DOHH2 (cell line): Measurements from ENCODE around the gene COL11A2.

Experiments
- H3F3A ChIP-seq: fragments of 200-600 bp; sonication (generic), shearing (Covaris generic); 2 replicates; pipeline ENCODE4 v1.6.0; 2016; ENCODE audit warnings: antibody characterized with exemption, mild to moderate bottlenecking; ENCODE audit not compliant: control insufficient read depth, insufficient read depth
- H3K27ac ChIP-seq: fragments of 200-600 bp; sonication (generic); 2 replicates; pipeline ENCODE4 v1.5.1; 2014; ENCODE audit warnings: low read depth, mild to moderate bottlenecking, low read length, moderate library complexity
- H3K27me3 ChIP-seq: fragments of 200-600 bp; sonication (generic); 2 replicates; pipeline ENCODE4 v1.6.1; 2014; ENCODE audit warnings: mild to moderate bottlenecking, low read length, mixed read lengths; ENCODE audit not compliant: control insufficient read depth
- H3K36me3 ChIP-seq: fragments of 200-600 bp; sonication (generic); 2 replicates; pipeline ENCODE4 v1.6.1; 2014; ENCODE audit warnings: mild to moderate bottlenecking, low read length, moderate library complexity, mixed read lengths; ENCODE audit not compliant: control insufficient read depth
- H3K4me1 ChIP-seq: fragments of 200-600 bp; sonication (generic); 2 replicates; pipeline ENCODE4 v1.6.1; 2014; ENCODE audit warnings: mild to moderate bottlenecking, low read length, mixed read lengths; ENCODE audit not compliant: control insufficient read depth
- H3K4me2 ChIP-seq: fragments of 200-600 bp; sonication (generic); 2 replicates; pipeline ENCODE4 v1.6.0; 2014; ENCODE audit warnings: mild to moderate bottlenecking, low read length, moderate library complexity
- H3K4me3 ChIP-seq: fragments of 200-600 bp; sonication (generic); 2 replicates; pipeline ENCODE4 v1.5.1; 2014; ENCODE audit warnings: mild to moderate bottlenecking, low read length, mixed read lengths
- H3K79me2 ChIP-seq: fragments of 200-600 bp; sonication (generic); 2 replicates; pipeline ENCODE4 v1.6.1; 2014; ENCODE audit warnings: mild to moderate bottlenecking, low read length, mixed read lengths; ENCODE audit not compliant: control insufficient read depth
- H3K9me2 ChIP-seq: fragments of 200-600 bp; sonication (generic); replicated peaks from 2 replicates; pipeline ENCODE4 v1.6.1; 2014; ENCODE audit warnings: mild to moderate bottlenecking, low read length, mixed read lengths; ENCODE audit not compliant: control insufficient read depth
- H3K9me3 ChIP-seq: fragments of 200-600 bp; sonication (generic); 2 replicates; pipeline ENCODE4 v1.6.1; 2014; ENCODE audit warnings: antibody characterized with exemption, low read length, mixed read lengths; ENCODE audit not compliant: control insufficient read depth, insufficient read depth
- H4K20me1 ChIP-seq: fragments of 200-600 bp; sonication (generic); 2 replicates; pipeline ENCODE4 v1.6.0; 2014; ENCODE audit warnings: low read depth, mild to moderate bottlenecking, antibody characterized with exemption, low read length, moderate library complexity; ENCODE audit not compliant: control insufficient read depth, insufficient read depth
- CTCF ChIP-seq: fragments of 200-600 bp; sonication (generic); IDR thresholded peaks from one replicate; pipeline ENCODE4 v1.5.1; 2014; ENCODE audit warnings: antibody characterized with exemption, mild to moderate bottlenecking, low read depth, low read length; ENCODE audit not compliant: poor library complexity, severe bottlenecking
- EZH2phosphoT487 ChIP-seq: fragments of 200-600 bp; sonication (generic); IDR thresholded peaks from 2 replicates; pipeline ENCODE4 v1.6.1; 2017; ENCODE audit warnings: borderline replicate concordance, mild to moderate bottlenecking, antibody characterized with exemption, low read length, moderate library complexity, mixed read lengths

COL11A2 gene

GRCh38 chr6:33143113-33143770, 49.0 kb downstream of the COL11A2 start:
- Histone ChIP-seq H3F3A (no peaks in the 10 kb centered on the region), H3K27ac (no peak overlapping the region), H3K9me3 (no peaks in the 10 kb centered on the region), H4K20me1 (no peaks in the 10 kb centered on the region), H3K4me2 (no peak overlapping the region), H3K79me2 (no peaks in the 10 kb centered on the region), H3K36me3 (no peaks in the 10 kb centered on the region), H3K4me3 (no peak overlapping the region), H3K27me3 (peaks cover 10% of the 10 kb centered on the region), H3K9me2 (no peaks in the 10 kb centered on the region), H3K4me1 (peaks cover 13% of the 10 kb centered on the region)
- no peak for TF ChIP-seq CTCF
- no peak for TF ChIP-seq EZH2phosphoT487

- TF ChIP-seq EZH2phosphoT487 (no peak), CTCF (no peak)
- no peaks in the 10 kb centered on the region for H3K9me2 ChIP-seq
- no peaks in the 10 kb centered on the region for H3K36me3 ChIP-seq
- peaks cover 10% of the 10 kb centered on the region for H3K27me3 ChIP-seq
- H3K27ac ChIP-seq = no peak overlapping the region
- no peak overlapping the region for H3K4me2 ChIP-seq
- H3K4me1 ChIP-seq = peaks cover 13% of the 10 kb centered on the region
- no peak overlapping the region for H3K4me3 ChIP-seq
- H3K79me2 ChIP-seq = no peaks in the 10 kb centered on the region
- H3F3A ChIP-seq = no peaks in the 10 kb centered on the region
- H4K20me1 ChIP-seq = no peaks in the 10 kb centered on the region
- H3K9me3 ChIP-seq = no peaks in the 10 kb centered on the region
Observed at GRCh38 chr6:33142501-33143070, 49.7 kb downstream of the COL11A2 start.

- TF ChIP-seq CTCF = no peak
- no peak for TF ChIP-seq EZH2phosphoT487
- H3K27ac ChIP-seq = no peak overlapping the region
- no peaks in the 10 kb centered on the region for H4K20me1 ChIP-seq
- no peaks in the 10 kb centered on the region for H3F3A ChIP-seq
- no peaks in the 10 kb centered on the region for H3K9me3 ChIP-seq
- H3K4me2 ChIP-seq = no peak overlapping the region
- H3K36me3 ChIP-seq = no peaks in the 10 kb centered on the region
- H3K4me3 ChIP-seq = no peak overlapping the region
- H3K27me3 ChIP-seq = peaks cover 10% of the 10 kb centered on the region
- no peaks in the 10 kb centered on the region for H3K9me2 ChIP-seq
- no peaks in the 10 kb centered on the region for H3K79me2 ChIP-seq
- peaks cover 13% of the 10 kb centered on the region for H3K4me1 ChIP-seq
Observed at GRCh38 chr6:33140556-33140955, 51.7 kb downstream of the COL11A2 start.
